GM18861 (cell line): ENCODE data around the gene AGO4.
A peak's percentile ranks its signal among the peaks of the same experiment; 100 is the strongest.
"Not testable (repeated sequence)": the region's sequence is repeated elsewhere in the genome, so short reads cannot be mapped to it uniquely, and the experiment has no call there.

Experiments
- ATAC-seq: cut with Tn5 transposase; IDR thresholded peaks from one replicate; pipeline ENCODE4 v1.9.1; 2021; ENCODE audit not compliant: unreplicated experiment

The AGO4 gene

DNA sequence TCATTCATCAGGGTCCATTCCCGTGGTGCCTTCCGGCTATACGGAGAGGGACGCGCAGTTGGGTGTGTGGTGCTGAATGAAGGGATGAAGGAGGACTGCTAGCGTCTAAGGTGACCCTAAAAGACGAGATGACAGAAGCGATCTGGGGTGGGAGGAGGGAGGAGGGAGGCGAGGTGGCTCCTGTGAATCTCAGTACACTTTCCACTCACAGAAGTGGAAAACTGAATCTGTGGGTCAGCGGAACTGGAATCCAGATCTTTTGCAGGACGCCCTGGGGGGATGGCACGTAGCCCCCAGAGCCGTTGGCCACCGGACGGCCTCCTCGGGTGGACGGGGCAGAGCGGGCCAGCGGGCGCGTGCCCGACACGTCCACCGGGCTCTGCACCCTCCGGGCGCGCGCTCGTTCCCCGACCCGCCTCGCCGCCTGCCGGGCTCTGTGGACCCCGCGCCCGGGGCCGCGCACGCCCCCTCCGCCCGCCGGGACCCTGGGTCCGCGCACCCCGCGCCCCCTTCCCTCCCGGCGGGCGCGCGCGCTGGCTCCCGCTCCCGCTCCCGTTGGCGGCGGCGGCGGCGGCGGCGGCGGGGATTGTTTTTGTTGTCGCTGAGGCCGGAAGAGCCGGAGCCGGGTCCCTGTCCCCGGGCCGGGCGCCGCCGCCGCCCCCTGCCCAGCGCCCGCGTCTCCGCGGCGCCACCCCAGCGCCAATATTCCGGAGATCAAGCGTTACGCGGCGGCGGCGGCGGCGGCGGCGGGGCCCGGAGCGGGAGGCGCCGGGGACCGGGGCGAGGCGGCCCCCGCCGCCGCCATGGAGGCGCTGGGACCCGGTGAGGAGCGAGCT lies at the start of gene AGO4:
TSS of gene AGO4 (plus strand) at position 403 of the 836 bp plus-strand sequence. CDS start at position 804, 401 bp downstream.
- ATAC-seq = no peak

DNA sequence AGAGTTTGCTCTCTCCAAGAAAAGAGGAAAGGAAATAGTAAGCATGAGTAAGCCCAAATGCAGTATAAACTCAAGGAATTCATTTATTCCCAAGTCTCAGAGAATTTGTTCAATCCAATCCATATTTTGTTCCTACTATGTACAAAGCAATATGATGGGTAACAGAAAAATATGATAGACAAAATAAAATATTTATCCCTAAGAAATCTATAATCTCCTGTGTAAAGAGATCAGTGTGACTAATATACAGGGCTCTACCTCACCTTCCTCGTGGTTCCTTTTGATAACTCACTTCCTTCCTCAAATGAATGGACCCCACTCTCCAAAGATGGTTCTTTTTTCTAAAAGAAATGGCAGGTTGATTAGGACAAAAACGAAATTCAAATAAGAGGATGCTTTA lies 45.7 kb upstream of the AGO4 start:
- no peak for ATAC-seq

DNA sequence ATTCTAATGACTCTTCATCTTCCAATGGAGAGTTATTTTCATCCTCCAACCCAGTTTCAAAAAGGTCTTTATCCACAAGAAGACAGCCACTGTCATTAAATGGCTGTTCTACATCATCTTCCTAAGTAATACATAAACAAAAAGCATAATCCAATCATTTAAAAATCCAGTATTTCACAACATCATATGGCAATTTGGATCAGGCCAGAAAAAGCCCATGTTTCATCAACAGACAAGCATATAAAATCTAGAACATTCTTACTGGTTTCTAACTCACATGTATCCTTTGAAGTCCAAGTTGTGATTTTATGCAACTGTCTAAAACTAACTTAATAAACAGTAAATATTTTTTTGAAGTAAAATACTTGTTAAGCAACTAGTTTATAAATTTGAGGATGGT lies 44.6 kb upstream of the AGO4 start:
- ATAC-seq = no peak

DNA sequence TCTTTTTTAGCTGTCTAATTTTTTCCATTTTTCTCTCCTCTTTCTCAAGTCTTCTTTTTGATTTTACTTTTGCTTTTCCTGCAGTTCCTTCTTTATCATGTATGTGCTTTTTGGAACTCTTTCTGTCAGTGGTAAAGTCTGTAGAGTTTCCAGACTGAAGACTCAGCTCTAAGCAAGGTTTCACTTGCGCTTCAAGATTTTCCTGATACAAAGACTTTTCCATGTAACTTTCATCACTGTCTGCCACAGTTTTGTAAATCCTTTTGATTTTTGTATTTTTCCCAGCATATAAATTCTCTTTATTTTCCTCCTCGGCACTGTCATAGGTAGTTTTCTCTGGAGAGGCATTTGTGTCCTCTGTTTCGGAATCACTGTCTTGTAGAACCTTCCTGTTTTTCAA lies 43.5 kb upstream of the AGO4 start:
- no peak for ATAC-seq

DNA sequence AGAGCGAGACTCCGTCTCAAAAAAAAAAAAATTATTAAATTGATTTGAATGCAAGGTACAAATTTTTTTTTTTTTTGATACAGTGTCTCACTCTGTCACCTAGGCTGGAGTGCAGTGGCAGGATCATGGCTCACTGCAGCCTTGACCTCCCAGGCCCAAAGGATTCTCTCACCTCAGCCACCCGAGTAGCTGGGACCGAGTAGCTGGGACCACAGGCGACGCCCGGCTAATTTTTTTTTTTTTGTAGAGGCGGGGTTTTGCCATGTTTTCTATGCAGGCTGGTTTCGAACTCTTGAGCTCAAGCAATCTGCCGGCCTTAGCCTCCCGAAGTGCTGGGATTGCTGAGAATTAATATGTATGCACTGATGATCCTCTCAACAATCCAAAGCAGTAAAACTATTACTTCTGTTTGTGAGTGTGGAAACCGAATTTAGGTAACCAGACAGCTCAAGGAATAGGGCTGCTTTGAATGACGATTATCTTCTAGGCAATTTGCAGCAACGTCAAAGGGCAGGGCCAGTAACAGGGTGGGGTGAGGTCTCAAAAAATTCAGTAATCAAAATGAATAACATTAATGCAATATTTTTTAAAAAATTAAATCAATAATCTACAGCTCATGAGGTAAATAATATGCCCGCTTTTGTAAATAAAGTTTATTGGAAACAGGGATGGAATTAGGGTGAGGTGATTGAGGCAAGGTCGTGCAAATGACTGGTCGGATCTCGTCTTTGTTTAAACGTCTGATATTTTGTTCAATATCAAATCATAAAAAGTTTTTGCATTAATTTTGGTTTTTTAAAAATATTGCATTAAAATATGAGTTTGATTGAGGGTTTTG lies 39.2 kb upstream of the AGO4 start:
- no peak for ATAC-seq

DNA sequence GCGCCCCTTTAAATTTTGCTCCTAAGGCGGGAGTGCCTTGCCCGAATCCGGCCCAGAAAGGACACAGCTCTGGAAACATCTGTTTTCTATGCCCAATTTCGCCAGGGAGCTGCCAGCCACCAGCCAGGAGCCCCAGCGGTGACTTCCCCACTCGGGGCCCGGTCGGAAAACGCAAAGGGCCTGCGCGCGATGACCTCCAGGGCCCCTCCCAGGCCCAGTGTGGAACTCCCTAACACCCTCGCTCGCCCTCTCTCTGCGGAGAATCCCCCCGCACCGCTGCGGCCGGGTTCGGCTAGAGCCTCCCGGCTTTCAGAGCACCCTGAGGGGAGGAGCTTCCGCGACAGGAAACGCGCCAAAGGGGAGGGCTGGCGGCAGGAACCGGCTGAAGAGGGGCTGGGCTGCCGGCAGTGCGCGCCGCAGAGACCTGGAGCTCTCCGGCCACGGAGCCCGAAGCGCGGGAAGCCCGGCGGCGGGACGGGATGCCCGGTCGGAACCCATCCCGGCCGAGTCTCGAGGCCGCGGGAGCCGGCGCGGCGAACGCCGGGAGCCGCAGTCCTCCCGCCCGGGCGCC lies 38.5 kb upstream of the AGO4 start:
- ATAC-seq = peak; percentile 60

DNA sequence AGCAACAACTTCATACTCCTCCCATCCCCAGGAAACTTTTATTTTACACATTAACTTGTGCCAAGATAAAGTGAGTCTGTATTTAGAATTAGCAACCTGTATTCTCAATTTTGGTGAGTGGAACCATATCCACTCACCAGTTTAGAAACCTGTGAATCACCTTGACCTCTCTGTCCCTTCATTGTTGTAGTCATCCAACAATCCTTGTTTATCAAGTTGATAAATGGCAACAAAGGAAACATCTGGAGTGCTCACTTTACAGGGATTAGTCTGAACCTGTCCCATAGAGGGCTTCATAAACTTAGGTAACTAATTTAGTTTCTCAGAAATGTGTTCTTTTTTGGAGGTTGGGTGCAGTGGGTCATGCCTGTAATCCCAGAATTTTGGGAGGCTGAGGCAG lies 34.1 kb upstream of the AGO4 start:
- ATAC-seq = no peak

DNA sequence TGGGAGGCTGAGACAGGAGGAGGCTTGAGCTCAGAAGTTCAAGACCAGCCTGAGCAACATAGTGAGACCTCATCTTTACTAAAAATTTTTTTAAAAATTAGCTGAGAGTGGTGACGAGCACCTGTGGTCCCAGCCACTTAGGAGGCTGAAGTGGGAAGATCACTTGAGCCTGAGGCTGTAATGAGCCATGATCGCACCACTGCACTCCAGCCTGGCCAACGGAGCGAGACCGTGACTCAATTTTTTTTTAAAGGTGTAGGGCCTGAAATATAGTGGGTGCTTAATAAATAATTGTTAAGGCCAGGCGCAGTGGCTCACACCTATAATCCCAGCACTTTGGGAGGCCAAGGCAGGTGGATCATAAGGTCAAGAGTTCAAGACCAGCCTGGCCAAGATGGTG lies 31.6 kb upstream of the AGO4 start:
- not testable (repeated sequence) for ATAC-seq

DNA sequence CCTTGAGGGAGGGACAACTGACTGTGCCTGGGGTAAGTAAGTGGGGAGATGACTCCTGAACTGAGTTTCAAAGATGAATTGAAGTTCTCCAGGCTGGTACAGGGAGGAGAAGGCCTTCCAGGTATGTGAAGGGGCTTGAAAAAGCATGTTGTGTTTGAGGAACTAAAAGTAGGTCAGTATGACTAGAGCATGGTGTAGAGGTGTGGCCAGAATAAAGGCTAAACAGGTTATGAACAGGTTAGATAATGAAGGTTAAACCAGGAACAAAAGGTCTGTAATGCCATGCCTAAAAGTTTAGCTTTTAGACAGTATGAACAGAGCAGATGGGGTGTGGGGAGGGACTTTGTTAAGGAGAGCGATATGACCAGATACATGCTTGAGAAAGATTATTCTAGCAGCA lies 30.7 kb upstream of the AGO4 start:
- ATAC-seq = no peak

DNA sequence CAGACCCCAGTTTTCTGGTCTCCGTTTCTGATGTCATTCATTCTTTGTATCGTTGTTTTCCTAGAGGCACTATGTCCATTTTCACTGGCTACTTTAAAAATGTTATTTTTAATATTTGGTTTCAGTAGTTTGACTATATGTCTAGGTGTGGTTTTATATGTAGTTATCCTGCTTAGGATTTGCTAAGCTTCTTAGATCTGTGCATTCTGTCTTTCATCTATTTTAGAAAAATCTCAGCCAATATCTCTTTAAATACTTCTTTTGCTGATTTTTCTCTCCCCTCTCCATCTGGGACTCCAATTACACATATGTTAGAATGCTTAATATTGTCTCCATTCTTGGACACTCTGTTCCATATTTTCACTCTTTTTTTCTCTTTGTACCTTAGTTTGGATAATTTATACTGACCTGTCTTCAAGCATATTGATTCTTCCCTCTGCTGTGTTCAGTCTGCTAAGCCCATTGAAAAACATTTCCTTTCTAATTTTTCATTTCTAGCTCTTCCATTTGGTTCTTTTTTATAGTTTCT lies 24.7 kb upstream of the AGO4 start:
- no peak for ATAC-seq

DNA sequence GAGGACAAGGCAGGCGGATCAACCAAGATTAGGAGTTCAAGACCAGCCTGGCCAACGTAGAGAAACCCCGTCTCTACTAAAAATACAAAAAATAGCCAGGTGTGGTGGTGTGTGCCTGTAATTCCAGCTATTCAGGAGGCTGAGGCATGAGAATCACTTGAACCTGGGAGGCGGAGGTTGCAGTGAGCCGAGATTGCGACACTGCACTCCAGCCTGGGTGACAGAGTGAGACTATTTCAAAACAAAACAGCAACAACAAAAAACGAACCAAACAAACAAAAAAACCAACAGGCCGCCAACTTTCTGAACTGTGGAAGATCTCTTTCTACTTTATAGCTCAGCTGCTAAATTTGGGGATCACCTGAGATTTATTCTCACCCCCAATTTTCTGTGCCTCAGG lies 23.5 kb upstream of the AGO4 start:
- not testable (repeated sequence) for ATAC-seq

DNA sequence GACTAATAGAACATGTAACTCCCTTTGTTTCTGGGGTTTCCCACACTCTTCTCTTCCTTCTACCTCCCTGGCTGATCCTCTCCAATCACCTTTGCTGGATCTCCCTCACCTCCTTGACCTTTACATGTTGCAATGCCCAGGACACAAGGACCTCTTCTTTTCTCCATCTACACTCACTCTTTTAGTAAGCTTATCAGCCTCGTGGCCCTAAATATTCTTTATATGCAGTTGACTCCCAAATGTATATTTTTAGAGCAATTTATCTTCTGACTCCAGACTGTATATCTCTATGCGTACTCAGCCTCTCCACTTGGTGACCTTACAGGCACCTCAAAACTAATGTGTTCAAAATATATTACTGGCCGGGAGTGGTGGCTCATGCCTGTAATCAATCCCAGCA lies 19.7 kb upstream of the AGO4 start:
- no peak for ATAC-seq

DNA sequence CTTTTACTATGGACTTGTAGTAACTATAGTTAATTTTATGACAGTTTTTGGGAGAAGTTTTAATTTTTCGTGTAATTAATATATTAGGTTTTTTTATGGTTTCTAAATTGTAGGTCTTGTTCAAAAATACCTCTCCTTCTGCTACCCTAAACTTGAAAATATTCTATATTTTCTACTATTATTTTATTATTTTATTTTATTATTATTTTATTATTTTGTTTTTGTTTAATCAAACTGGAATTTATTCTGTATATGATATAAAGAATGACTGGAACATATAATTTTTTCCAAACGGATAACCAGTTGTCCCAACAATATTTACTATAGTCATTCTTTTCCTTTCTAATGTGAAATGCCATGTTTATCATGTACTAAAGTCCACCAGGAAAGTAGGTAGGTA lies 17.1 kb upstream of the AGO4 start:
- ATAC-seq = no peak

DNA sequence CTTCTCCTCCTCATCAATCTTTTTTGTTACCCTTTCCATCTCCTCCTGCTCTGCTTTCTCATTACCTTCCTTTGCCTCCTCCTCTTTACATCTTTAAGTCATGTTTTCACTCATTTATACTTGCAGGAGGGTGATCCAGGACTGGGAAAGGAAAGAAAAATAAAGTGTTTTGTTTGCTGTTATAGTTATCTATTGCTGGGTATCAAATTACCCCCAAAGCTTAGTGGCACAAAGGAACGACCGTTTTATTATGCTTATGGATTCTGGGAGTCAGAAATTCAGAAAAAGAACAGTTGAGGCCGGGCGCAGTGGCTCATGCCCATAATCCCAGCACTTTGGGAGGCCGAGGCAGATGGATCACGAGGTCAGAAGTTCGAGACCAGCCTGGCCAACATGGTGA lies 12.5 kb upstream of the AGO4 start:
- ATAC-seq = no peak

DNA sequence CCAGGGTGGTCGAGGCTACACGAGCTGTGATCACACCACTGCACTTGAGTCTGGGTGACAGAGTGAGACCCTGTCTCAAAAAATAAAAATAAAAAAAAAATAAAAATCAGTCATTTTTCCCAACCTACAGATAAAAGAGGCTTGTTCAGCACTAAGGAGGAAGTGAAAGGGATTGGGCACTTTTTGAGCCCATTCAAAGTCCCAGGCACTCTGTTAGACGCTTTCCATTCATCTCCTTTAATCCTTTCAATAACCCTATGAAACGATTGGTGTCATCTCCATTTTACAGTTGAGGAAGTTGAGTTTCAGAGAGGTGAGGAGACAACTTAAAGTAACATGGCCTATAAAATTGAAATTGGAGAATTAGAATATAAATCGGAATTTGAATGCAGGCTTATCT lies 10.4 kb upstream of the AGO4 start:
- ATAC-seq = no peak

DNA sequence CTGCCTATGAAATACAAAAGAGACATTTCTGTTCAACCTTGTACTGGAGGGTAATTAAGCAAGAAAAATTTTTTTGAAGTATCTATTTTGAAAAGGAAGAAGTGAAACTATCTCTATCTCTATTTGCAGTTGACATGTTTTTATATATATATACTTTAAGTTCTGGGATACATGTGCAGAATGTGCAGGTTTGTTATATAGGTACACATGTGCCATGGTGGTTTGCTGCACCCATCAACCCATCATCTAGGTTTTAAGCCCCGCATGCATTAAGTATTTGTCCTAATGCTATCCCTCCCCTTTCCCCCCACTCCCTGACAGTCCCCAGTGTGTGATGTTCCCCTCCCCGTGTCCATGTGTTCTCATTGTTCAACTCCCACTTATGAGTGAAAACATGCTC lies 9.8 kb upstream of the AGO4 start:
- not testable (repeated sequence) for ATAC-seq

DNA sequence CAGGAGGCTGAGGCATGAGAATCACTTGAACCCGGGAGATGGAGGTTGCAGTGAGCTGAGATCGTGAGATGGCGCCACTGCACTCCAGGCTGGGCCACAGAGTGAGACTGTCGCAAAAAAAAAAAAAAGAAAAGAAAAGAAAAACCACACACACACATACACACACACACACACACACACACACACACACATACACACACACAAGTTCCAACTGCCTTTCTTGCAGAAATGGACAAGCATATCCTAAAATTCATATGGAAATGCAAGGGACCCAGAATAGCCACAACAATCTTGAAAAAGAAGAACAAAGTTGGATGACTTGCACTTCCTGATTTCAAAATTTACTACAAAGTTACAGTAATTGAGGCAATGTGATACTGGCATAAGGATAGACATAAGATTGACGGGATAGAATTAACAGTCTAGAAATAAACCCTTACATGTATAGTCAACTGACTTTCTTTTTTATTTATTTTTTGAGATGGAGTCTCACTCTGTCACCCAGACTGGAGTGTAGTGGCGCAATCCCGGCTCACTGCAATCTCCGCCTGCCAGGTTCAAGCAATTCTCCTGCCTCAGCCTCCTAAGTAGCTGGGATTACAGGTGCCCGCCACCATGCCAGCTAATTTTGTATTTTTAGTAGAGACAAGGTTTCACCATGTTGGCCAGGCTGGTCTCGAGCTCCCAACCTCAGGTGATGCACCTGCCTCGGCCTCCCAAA lies 7.5 kb upstream of the AGO4 start:
- not testable (repeated sequence) for ATAC-seq

DNA sequence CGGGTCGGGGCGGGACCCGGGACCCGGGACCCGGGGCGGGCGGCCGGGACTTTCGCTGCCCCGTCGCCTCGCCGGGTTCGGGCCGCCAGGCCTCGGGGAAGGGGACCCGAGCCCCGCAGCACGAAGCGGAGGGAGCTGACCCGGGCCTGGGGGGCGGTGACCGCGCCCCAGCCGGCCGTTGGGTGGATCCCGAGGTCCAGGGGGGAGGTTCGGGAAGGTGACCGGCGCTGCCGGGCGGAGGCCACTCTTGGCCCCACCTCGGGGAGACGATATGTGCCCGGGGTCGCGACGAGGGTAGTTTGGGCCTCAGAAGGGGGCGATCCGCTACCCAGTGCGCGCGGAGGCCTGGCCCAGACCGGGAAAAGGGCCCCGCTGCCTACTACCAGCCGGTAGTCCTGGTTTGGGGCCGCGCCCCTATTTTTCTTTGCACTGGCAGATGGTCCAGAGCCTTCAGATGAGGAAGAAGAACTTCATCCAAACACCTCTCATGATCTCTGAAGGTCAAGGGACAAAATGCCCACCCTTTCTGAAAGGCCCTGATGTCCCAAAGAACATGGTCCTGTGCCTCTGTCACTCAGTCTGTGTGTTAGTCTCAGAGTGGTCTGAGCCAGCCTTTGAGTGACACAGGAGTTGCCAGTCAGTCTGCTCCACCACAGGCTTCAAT lies 766 bp downstream of the AGO4 start:
- ATAC-seq = no peak

DNA sequence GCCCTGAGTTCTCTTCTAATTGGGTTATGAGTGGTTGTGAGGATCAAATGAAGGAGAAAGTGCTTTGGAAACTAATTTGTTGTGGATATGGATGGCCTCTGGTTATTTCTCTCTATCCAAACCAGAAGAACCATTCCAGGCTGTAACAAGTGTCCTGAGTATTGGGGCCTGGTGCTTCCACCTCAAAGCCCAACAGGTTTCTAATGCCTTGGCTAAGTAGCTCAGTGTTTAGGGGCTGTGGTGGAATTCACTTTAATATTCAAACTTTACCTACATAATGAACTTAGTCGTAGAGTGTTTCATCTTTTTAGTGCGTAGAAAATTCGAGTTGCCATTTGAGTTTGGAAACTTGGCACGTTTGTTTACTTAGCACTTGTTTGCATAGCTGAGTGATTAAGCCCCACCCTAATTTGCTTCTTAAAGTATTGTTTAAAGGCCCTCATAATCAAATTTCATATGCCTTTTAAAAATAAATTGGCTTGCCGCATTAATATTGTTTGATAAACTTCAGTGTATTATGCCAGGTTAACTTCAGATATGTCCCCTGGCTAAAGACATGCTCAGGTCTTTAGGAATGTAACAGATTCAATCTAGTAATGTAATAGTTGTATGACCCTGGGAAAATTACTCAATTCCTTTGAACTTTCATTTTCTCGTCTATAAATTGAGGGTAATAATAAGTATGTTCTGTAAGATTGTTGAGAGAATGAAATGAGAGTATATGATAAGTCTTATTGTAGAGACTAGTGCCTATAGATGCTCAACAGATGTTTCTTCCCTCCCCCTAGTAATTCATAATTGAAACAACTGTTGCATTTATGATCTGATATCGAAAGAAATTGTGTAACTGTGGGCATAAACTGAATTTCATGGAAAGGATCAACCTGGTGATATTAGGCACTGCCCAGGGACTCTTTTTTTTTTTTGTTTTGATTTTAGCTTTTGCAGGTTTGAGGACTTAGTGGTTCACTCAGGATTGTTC lies 1.6 kb downstream of the AGO4 start:
- no peak for ATAC-seq
